Caco-2 (cell line): ENCODE measurements around the gene NLK. TPM values are rescaled to one million over a fixed set of nuclear protein-coding genes. Genes with fewer than 3 reads are reported as not detected.

Experiments used
- BruUV-seq: library from RNA; stranded (reverse); fragments of 400-500 nt; replicated peaks from 2 replicates; lab custom pipeline; 2021; lab: Mats Ljungman, UMichigan
- CTCF ChIA-PET: fragments of 300-600 bp; sonication (Branson Sonifier 250); formaldehyde crosslinking; loops from one replicate; lab custom pipeline; 2022; ENCODE audit warnings: antibody characterized with exemption; lab: Charles Lee
- POLR2A ChIA-PET: fragments of 300-600 bp; sonication (Branson Sonifier 250); formaldehyde crosslinking; loops from one replicate; lab custom pipeline; 2022; ENCODE audit warnings: antibody characterized with exemption; lab: Charles Lee
- DNase-seq, 2 experiments: peaks; one replicate each; pipeline versions ENCODE4 v3.0.0 to v3.0.0-alpha.2; 2020 to 2022
- H3K27me3 ChIP-seq: replicated peaks from 2 replicates; pipeline ENCODE4 v1.6.0; 2011; ENCODE audit warnings: low read length; ENCODE audit not compliant: control insufficient read depth, insufficient read depth
- H3K36me3 ChIP-seq: 2 replicates; pipeline ENCODE4 v1.5.1; 2011; ENCODE audit warnings: low read length; ENCODE audit not compliant: control insufficient read depth, insufficient read depth
- H3K4me1 ChIP-seq: fragments of 250-450 bp; sonication (Bioruptor Pico); 2 replicates; pipeline ENCODE4 v1.5.1; 2020; ENCODE audit warnings: mild to moderate bottlenecking
- H3K4me3 ChIP-seq: 2 replicates; pipeline ENCODE4 v1.5.1; 2011; ENCODE audit warnings: low read depth, mild to moderate bottlenecking, control low read depth, low read length
- H3K9me3 ChIP-seq: fragments of 250-450 bp; sonication (Bioruptor Pico); 2 replicates; pipeline ENCODE4 v1.5.1; 2020; ENCODE audit warnings: mild to moderate bottlenecking, moderate library complexity
- H3K27ac Mint-ChIP-seq: one replicate; pipeline ENCODE4 v1.8.0; 2022; ENCODE audit warnings: mixed read lengths; ENCODE audit not compliant: unreplicated experiment
- H3K27me3 Mint-ChIP-seq: one replicate; pipeline ENCODE4 v1.8.0; 2022; ENCODE audit warnings: mixed read lengths; ENCODE audit not compliant: insufficient read depth, unreplicated experiment
- H3K36me3 Mint-ChIP-seq: one replicate; pipeline ENCODE4 v1.8.0; 2022; ENCODE audit warnings: mild to moderate bottlenecking, mixed read lengths; ENCODE audit not compliant: insufficient read depth, unreplicated experiment
- H3K4me1 Mint-ChIP-seq: one replicate; pipeline ENCODE4 v1.8.0; 2022; ENCODE audit warnings: low read depth, mixed read lengths; ENCODE audit not compliant: unreplicated experiment
- H3K4me3 Mint-ChIP-seq: one replicate; pipeline ENCODE4 v1.8.0; 2022; ENCODE audit warnings: mild to moderate bottlenecking, moderate library complexity, mixed read lengths; ENCODE audit not compliant: unreplicated experiment
- H3K9me3 Mint-ChIP-seq: one replicate; pipeline ENCODE4 v1.8.0; 2022; ENCODE audit warnings: mixed read lengths; ENCODE audit not compliant: unreplicated experiment
- intact Hi-C: fragments of 100-400 bp; cut with micrococcal nuclease; formaldehyde crosslinking; loops from one replicate; pipeline ENCODE4 v1.10.0; 2022; ENCODE audit not compliant: unreplicated experiment
- total RNA-seq: library from RNA; stranded (reverse); gene quantifications from 2 replicates; pipeline ENCODE4 v1.2.3, GENCODE V29; 2022
- TF ChIP-seq, protein P1 (sequence below), 2 experiments: fragments of 200-600 bp in 1 of 2; IDR thresholded peaks; 1 replicate in 1 of 2; 2 replicates in 1 of 2; pipeline versions ENCODE4 v1.5.1 to v1.8.0; 2011 to 2022; ENCODE audit warnings: antibody characterized with exemption in 1 of 2, control low read depth in 1 of 2, inconsistent platforms in 1 of 2, low read depth in 1 of 2, low read length in 1 of 2, mild to moderate bottlenecking in 1 of 2, moderate library complexity in 1 of 2; ENCODE audit not compliant: insufficient read depth in 1 of 2, severe bottlenecking in 1 of 2, unreplicated experiment in 1 of 2

NLK gene
- total RNA-seq, 1 experiment from 2014 or later = 87.3 TPM

DNA sequence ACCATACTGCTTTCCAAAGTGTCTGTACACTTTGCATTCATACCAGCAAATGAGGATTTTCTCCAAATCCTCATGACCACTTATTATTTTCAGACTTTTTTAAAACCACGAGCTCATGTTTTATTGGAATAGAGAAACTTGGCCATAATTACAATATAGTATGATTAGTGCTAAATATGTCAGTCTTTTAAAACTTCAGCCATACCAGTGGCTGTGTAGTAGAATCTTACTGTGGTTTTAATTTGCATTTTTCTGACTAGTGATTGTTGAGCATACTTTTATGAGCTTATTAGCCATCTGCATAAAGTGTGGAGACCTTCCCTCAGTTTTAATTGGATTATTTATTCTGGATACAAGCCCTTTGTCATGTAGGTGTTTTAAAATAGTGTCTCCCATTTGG, 57.8 kb downstream of the NLK start:
- no peak overlapping the region for H3K27ac Mint-ChIP-seq
- ChIA-PET POLR2A (interaction anchor here (0.6 kb wide), 1 partner anchor 124 kb away, joined by 3 read pairs; no protein-coding TSS in a partner anchor), CTCF (interaction anchor here (0.8 kb wide), 1 partner anchor 133 kb away, joined by 3 read pairs; no protein-coding TSS in a partner anchor)
- H3K4me3 ChIP-seq = no peak overlapping the region
- H3K36me3 ChIP-seq = no peaks in the 10 kb centered on the region
- TF ChIP-seq, protein P1, sequence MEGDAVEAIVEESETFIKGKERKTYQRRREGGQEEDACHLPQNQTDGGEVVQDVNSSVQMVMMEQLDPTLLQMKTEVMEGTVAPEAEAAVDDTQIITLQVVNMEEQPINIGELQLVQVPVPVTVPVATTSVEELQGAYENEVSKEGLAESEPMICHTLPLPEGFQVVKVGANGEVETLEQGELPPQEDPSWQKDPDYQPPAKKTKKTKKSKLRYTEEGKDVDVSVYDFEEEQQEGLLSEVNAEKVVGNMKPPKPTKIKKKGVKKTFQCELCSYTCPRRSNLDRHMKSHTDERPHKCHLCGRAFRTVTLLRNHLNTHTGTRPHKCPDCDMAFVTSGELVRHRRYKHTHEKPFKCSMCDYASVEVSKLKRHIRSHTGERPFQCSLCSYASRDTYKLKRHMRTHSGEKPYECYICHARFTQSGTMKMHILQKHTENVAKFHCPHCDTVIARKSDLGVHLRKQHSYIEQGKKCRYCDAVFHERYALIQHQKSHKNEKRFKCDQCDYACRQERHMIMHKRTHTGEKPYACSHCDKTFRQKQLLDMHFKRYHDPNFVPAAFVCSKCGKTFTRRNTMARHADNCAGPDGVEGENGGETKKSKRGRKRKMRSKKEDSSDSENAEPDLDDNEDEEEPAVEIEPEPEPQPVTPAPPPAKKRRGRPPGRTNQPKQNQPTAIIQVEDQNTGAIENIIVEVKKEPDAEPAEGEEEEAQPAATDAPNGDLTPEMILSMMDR (IDR thresholded peaks at IDR 0.05; ENCODE audit: insufficient read depth in 1 of 2, low read depth in 1 of 2, low read length in 1 of 2, severe bottlenecking in 1 of 2, unreplicated experiment in 1 of 2) = no peak
- peaks cover 9% of the 10 kb centered on the region for H3K36me3 Mint-ChIP-seq
- H3K4me1 Mint-ChIP-seq = peaks cover 24% of the 10 kb centered on the region
- no peaks in the 10 kb centered on the region for H3K27me3 Mint-ChIP-seq
- H3K27me3 ChIP-seq = no peaks in the 10 kb centered on the region
- peaks cover 10% of the 10 kb centered on the region for H3K9me3 Mint-ChIP-seq
- peaks cover 16% of the 10 kb centered on the region for H3K4me1 ChIP-seq
- H3K9me3 ChIP-seq = no peaks in the 10 kb centered on the region
- intact Hi-C loops = no loop called here
- no peak for DNase-seq
- BruUV-seq = no TSS peak
- H3K4me3 Mint-ChIP-seq = no peak overlapping the region

DNA sequence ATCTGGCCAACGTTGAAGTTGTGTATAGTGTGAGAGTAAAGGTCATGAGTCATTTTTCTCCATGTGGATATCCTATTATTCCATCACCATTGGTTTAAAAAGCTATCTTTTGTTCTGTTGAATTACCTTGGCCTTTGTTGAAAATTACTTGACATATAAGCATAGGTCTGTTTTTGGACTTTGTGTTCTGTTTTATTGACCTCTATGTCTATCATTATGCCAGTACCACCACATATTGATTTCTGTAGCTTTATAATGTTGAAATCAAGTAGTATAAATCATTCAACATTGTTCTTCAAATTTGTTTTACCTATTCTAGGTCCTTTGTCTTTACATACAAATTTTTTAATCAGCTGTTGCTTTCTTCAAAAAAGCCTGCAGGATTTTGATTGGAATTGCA, 58.5 kb downstream of the NLK start:
- no peaks in the 10 kb centered on the region for H3K27me3 ChIP-seq
- CTCF ChIA-PET = no interaction called here
- no peaks in the 10 kb centered on the region for H3K9me3 ChIP-seq
- no peak overlapping the region for H3K4me3 Mint-ChIP-seq
- no peaks in the 10 kb centered on the region for H3K36me3 ChIP-seq
- H3K27ac Mint-ChIP-seq = no peak overlapping the region
- no TSS peak for BruUV-seq
- POLR2A ChIA-PET = interaction anchor here (0.6 kb wide), 1 partner anchor 124 kb away, joined by 3 read pairs; no protein-coding TSS in a partner anchor
- no peak overlapping the region for H3K4me3 ChIP-seq
- peaks cover 10% of the 10 kb centered on the region for H3K9me3 Mint-ChIP-seq
- H3K4me1 Mint-ChIP-seq = peaks cover 29% of the 10 kb centered on the region
- H3K27me3 Mint-ChIP-seq = no peaks in the 10 kb centered on the region
- no peak for DNase-seq
- peaks cover 23% of the 10 kb centered on the region for H3K4me1 ChIP-seq
- intact Hi-C loops = no loop called here
- peaks cover 9% of the 10 kb centered on the region for H3K36me3 Mint-ChIP-seq
- TF ChIP-seq, protein P1 (IDR thresholded peaks at IDR 0.05; ENCODE audit: insufficient read depth in 1 of 2, low read depth in 1 of 2, low read length in 1 of 2, severe bottlenecking in 1 of 2, unreplicated experiment in 1 of 2) = no peak

DNA sequence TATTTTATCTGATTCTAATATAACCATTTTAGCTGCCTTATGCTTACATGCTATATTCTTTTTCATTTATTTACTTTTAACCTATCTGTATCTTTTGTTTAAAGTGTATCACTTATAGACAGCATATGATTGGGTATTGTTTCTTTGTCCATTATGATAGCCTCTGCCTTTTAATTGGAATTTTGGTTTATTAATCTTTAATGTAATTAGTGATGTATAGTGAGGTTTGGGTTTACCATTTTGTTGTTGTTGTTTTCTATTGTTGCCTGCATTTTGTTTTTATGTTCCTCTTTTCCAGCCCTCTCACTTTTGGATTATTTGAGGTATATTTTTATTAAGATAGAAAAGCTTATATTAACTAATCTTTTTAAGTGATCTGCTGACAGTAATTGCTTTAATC, 59.4 kb downstream of the NLK start:
- POLR2A ChIA-PET = no interaction called here
- intact Hi-C loops = no loop called here

More for the DNA sequence above, 59.4 kb downstream of the NLK start:
- H3K36me3 Mint-ChIP-seq = peaks cover 9% of the 10 kb centered on the region
- Histone ChIP-seq H3K9me3 (no peaks in the 10 kb centered on the region), H3K27me3 (no peaks in the 10 kb centered on the region), H3K36me3 (no peaks in the 10 kb centered on the region), H3K4me3 (no peak overlapping the region), H3K4me1 (peaks cover 24% of the 10 kb centered on the region)
- BruUV-seq = no TSS peak
- H3K9me3 Mint-ChIP-seq = peaks cover 10% of the 10 kb centered on the region
- TF ChIP-seq, protein P1 (IDR thresholded peaks at IDR 0.05; ENCODE audit: insufficient read depth in 1 of 2, low read depth in 1 of 2, low read length in 1 of 2, severe bottlenecking in 1 of 2, unreplicated experiment in 1 of 2) = no peak
- H3K27me3 Mint-ChIP-seq = no peaks in the 10 kb centered on the region
- no peak for DNase-seq
- no peak overlapping the region for H3K4me3 Mint-ChIP-seq
- peaks cover 23% of the 10 kb centered on the region for H3K4me1 Mint-ChIP-seq
- CTCF ChIA-PET = no interaction called here
- H3K27ac Mint-ChIP-seq = no peak overlapping the region
